ENCODE data around the gene IGF2R.

DNA sequence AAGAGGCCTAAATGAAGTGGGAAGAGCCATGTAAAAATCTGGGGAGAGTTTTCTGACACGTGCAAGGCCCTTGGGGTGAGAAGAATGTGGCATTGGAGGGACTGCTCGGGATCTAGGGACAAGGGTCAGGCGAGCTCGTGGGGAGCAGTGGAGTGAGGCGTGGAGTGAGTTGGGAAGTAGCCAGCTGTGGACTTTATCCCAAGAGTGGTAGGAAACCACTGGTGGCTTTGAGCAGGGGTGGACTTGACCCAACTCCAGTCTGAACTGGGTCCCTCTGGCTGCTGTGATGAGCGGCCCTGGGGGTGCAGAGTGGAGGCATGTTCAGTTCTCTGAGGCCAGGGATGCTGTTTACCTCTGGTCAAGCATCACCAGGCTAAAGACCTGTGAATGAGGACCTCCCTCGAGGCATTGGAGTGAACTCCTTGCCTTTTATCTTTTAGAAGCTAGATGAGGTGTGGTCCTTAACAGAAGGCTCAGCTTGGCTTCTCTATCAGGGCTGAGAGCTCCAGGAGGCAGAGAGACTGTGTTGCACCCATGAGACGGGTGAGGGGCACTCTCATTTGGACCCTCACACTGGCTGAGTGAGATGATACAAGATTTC is 173.3 kb downstream of the IGF2R start:
- TF ChIP-seq, protein P1, sequence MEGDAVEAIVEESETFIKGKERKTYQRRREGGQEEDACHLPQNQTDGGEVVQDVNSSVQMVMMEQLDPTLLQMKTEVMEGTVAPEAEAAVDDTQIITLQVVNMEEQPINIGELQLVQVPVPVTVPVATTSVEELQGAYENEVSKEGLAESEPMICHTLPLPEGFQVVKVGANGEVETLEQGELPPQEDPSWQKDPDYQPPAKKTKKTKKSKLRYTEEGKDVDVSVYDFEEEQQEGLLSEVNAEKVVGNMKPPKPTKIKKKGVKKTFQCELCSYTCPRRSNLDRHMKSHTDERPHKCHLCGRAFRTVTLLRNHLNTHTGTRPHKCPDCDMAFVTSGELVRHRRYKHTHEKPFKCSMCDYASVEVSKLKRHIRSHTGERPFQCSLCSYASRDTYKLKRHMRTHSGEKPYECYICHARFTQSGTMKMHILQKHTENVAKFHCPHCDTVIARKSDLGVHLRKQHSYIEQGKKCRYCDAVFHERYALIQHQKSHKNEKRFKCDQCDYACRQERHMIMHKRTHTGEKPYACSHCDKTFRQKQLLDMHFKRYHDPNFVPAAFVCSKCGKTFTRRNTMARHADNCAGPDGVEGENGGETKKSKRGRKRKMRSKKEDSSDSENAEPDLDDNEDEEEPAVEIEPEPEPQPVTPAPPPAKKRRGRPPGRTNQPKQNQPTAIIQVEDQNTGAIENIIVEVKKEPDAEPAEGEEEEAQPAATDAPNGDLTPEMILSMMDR (IDR thresholded peaks at IDR 0.05 in 4 of 5, conservative IDR thresholded peaks at IDR 0.05 in 1 of 5) = no peak
- no peak for TF ChIP-seq POLR2A (IDR thresholded peaks at IDR 0.05)

Measured in gastrocnemius medialis (tissue), 4 donors.